Measurements from ENCODE around the gene TOLLIP.

The TOLLIP gene

GRCh38 chr11:1310772-1311468 is 1.5 kb upstream of the TOLLIP start:
- DNase-seq (ENCODE audit: low read depth, low spot score) = no peak

- DNase-seq (ENCODE audit: low read depth, low spot score) = no peak
These were observed 871 bp upstream of the TOLLIP start for GRCh38 chr11:1310318-1310687.

- DNase-seq (ENCODE audit: low read depth, low spot score) = no peak
These were observed 512 bp downstream of the TOLLIP start for GRCh38 chr11:1308743-1309497.

GRCh38 chr11:1307998-1308742 is 1.3 kb downstream of the TOLLIP start:
- no peak for DNase-seq (ENCODE audit: low read depth, low spot score)

- DNase-seq (ENCODE audit: low read depth, low spot score) = no peak
These were observed 2.1 kb downstream of the TOLLIP start for GRCh38 chr11:1307163-1307870.

- DNase-seq (ENCODE audit: low read depth, low spot score) = no peak
These were observed 3.0 kb downstream of the TOLLIP start for GRCh38 chr11:1306186-1307162.

- no peak for DNase-seq (ENCODE audit: low read depth, low spot score)
These were observed 3.9 kb downstream of the TOLLIP start for GRCh38 chr11:1305501-1306056.

GRCh38 chr11:1305063-1305495 is 4.4 kb downstream of the TOLLIP start:
- no peak for DNase-seq (ENCODE audit: low read depth, low spot score)

GRCh38 chr11:1304380-1304779 is 5.1 kb downstream of the TOLLIP start:
- DNase-seq (ENCODE audit: low read depth, low spot score) = no peak

- no peak for DNase-seq (ENCODE audit: low read depth, low spot score)
These were observed 5.5 kb downstream of the TOLLIP start for GRCh38 chr11:1303973-1304372.

- DNase-seq (ENCODE audit: low read depth, low spot score) = no peak
These were observed 6.2 kb downstream of the TOLLIP start for GRCh38 chr11:1303126-1303821.

GRCh38 chr11:1302461-1303125 is 6.8 kb downstream of the TOLLIP start:
- DNase-seq (ENCODE audit: low read depth, low spot score) = no peak

GRCh38 chr11:1302041-1302460 is 7.4 kb downstream of the TOLLIP start:
- DNase-seq (ENCODE audit: low read depth, low spot score) = no peak

GRCh38 chr11:1301220-1302000 is 8.0 kb downstream of the TOLLIP start:
- DNase-seq (ENCODE audit: low read depth, low spot score) = no peak

- no peak for DNase-seq (ENCODE audit: low read depth, low spot score)
These were observed 8.8 kb downstream of the TOLLIP start for GRCh38 chr11:1300569-1301187.

- DNase-seq (ENCODE audit: low read depth, low spot score) = no peak
These were observed 9.3 kb downstream of the TOLLIP start for GRCh38 chr11:1300121-1300520.

GRCh38 chr11:1299621-1300020 is 9.8 kb downstream of the TOLLIP start:
- DNase-seq (ENCODE audit: low read depth, low spot score) = no peak

All from brain pericyte (primary cell).